IPS-NIHi11 (cell line): Measurements from ENCODE around the gene PXDC1.

Experiments
- DNase-seq: peaks from one replicate; pipeline ENCODE4 v3.0.0; 2012; ENCODE audit warnings: mixed read lengths, low spot score

Gene PXDC1

GRCh38 chr6:3746696-3747095, 4.8 kb downstream of the PXDC1 start:
- no peak for DNase-seq

DNA sequence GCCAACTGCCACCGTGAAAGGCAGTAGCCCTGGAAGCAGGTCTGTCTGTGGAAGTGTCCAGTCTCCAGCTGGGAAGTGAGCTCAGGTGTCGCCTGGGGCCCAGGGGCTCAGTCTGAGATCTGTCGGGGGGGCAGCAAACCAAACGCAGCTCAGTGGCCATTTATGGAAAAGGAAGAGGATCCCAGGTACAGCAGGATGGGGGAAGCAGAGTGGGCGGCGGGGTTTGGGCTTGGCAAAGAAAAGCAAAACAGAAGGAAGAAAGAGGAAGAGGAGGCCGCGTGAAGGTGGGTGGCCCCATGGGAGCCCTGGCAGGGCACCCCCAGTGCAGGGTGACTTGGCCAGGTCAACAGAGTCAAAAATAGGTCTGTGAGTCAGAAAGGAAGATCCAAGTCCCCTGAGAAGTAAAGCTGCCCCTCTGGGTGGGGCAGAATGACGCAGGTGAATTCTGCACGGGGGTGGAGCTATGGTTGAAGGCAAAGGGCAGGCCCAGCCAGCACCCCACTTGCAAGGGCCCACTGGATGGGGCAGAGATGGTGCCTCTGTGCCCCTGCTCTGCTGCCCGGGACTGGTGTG, 5.3 kb downstream of the PXDC1 start:
- DNase-seq: no peak

DNA sequence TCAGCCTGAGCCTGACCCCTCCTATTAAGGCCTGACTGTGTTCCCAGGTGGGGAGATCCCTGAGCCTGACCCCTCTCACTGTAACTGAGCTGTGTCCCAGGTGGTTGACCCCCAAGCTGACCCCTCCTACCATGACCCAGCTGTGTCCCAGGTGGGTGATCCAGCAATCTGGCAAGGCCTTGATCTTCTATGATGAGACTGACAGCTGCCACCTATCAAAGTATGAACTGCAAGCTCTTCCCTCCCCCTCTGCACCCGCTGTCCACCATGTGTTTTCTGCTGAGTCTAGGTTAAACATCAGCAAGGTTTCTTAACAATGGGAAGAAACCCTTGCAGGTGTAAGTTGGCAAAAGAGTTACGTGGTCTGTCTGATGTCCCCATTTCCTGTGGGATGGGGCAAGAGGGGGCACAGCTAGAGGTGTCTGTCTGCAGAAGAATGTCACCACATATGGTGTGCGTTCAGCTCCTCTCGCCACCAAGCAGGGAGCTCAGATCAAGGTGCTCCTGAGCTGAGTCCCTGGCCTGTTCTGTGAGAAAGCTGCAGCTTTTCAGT, 5.9 kb downstream of the PXDC1 start:
- no peak for DNase-seq

DNA sequence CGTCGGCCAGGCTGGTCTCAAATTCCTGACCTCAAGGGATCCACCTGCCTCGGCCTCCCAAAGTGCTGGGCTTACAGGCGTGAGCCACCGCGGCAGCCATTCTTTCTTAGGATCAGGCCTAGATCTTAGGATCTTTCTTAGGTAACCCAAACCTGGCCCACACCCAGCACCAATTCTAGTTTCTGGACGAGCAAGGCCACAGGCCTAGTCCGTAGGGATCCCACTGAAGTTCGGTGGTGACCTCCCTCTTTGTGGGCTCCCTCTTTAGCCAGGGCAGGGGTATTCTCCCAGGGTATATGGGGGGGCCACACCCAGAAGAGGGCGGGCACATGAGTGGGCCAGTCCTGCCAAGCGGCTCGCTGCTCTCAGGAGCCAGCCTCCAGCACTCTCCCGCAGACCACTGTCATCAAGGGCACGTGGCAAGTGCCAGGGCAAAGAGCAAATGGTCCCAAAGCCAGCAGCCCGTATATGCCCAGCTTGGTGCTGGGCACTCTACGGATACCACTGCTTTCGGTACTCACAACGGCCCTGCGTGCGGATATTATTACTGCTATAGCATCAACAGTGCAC, 6.5 kb downstream of the PXDC1 start:
- no peak for DNase-seq

DNA sequence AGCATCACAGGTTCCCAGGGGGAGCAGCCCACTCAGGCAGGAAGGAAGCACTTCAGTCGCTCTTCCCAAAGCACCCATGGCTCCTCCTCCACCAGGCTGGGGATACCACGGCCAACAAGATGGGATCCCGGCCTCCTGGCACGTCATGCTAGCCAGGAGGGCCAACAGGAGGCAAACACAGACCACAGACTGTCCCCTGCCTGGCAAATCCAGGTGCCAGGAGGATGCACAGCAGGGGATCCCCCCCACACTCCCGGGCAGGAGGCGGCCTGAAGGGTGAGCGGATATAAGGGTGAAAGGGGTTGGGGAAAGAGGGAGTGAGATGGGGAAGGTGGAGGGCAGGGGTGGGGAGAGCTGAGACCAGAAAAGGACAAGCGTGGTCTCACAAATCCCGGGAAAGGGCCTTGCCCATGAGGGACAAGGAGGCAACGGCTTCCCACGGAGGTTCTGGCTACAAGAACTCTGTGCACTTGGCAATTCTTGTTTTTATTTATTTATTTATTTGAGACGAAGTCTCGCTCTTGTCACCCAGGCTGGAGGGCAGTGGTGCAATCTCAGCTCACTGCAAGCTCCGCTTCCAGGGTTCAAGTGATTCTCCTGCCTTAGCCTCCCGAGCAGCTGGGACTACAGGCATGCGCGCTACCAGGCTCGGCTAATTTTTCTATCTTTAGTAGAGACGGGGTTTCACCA, 7.2 kb downstream of the PXDC1 start:
- DNase-seq: no peak

DNA sequence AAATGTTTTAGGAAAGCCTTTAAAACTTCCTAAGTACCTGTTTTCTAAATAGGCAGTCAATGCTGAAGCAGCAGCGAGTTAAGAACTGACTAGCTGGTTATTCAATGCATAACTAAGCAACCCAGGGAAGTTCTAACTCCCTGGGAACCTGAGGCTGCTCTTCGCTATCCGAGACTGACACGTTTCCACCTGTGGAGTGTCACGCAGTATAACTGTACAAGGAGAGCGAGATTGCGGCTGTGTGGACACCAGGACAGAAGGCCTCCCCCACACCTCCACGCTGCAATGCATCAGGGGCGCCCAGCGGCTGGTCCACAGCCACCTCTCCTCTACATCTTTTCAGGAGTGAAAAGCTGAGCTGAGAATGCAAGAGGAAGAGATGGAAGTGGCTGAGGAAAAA, 8.0 kb downstream of the PXDC1 start:
- DNase-seq: no peak

- DNase-seq: peak; percentile 85
These were observed 8.8 kb downstream of the PXDC1 start for GRCh38 chr6:3742426-3743344.

DNA sequence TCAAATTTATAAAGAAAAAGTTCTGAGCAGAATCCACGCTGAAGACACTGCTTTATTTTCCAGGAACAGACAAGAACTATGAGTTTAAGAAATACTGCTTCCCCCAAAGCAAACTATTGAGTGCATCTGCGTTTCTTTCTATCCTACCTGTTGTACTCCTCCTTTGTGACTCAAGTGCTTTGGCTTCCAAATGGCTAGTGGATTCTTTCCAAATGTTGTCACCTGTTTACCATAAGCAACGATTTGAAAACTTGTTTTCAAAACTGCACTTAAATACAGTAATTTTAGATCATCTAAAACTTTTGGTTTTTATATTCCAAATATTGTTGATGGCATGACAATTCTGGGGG, 9.5 kb downstream of the PXDC1 start:
- no peak for DNase-seq

GRCh38 chr6:3741477-3741871, 10.0 kb downstream of the PXDC1 start:
- DNase-seq: no peak

DNA sequence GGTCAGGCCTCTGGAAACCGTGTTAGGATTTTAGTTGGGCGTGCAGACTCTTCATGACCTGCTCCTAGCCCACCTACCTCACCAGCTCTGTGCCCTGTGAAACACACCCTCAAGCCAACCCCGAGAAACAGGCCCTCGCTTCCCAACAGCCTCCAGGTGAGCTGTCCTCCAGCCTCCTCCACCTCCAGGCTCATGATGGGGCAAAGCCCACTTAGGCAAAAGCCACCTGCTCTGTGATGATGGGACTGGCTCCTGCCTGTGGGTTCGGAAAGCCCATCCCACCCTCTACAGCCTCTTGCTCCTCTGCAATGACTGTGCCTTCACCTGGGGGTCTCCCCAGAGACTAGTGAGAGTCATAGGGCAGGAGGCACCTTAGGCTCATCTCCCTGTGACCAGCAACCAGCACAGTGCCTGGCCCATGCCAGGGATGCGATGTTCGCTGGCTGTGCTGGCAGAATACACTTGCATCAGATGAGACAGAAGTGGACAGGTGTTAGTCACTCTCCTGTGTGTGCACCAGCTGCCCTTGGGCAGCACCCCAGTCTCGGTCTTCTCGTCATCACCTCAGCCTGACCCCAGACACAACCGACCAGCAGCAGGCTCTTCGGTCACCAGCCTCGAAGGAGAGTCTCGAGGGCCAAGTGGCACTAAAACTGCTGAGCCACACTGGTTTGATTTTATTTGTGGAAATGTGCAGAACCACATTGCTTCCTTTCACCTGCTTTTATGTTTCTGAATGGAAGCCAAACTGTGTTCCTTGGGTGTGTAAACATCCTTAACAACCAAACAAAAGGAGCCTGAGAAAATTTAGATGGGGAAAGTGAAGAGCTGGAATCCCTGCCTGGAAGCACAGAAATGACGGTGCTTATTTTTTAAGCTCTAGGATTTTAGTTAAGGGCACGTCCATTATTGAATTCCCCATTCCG, 10.7 kb downstream of the PXDC1 start:
- no peak for DNase-seq

DNA sequence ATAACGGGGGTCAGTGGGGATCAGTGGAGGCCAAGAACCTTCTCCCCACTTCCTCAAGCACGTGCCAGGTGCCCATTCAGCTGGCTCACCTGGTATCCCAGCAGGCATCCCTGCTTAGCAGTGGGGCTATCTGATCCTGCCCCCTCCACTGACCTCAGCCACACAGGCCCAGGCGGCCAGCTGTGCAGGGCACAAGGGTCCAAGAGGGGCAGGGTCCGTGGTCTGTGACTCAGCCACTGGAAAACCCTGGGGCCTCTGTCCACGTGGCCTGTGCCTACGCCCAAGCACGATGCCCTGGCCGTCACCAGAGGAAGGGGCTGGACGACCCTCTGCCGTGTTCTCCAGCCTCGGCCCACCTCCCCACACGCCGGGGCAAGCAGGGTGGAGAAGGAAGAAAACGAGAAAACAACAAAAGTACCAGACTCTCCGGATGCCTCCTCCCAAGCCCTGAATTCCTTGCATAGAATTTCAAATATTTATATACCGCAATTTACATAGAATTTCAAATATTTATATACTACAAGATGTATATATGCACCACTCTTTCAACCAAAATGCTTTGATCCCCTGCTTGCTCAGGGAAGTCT, 12.1 kb downstream of the PXDC1 start:
- DNase-seq: no peak

DNA sequence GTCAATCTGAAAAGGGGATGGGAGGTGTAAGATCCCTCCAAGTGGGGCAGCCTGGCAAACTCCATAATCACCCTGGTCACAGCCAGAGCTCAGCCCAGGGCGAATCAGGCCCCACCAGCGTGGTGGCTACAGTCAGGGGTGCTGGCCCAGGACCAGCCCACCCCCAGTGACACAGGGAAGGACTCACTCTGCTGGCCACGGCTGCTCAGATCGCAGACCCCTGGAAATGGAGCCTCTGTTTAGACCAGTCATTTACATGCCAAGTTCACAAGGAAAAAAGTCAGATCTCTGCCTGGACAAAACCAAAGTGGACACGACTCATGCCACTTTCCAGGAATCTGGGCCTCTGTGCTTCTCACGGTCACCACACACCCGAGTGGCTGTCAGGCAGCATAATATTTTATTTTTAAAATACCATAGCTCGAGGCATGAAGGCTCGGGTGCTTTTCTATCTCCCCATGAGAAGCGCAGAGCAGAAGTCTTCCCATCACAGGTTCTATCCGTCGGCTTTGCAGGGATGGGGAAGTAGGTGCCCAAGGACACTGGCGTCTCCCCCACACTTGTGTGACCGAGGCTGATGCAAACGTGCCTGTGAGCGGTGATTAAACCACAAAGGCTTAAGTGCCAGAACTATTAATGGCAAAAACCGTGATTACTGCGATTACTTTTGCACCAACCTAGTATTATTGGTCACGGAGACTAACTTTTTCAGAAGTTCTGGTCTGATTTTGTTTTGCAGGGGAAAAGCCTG, 13.0 kb downstream of the PXDC1 start:
- DNase-seq: no peak

- DNase-seq: no peak
These were observed 13.7 kb downstream of the PXDC1 start for GRCh38 chr6:3737831-3738210.

GRCh38 chr6:3737149-3737830, 14.2 kb downstream of the PXDC1 start:
- DNase-seq: no peak

- DNase-seq: no peak
These were observed 16.4 kb downstream of the PXDC1 start for GRCh38 chr6:3735029-3735605.

DNA sequence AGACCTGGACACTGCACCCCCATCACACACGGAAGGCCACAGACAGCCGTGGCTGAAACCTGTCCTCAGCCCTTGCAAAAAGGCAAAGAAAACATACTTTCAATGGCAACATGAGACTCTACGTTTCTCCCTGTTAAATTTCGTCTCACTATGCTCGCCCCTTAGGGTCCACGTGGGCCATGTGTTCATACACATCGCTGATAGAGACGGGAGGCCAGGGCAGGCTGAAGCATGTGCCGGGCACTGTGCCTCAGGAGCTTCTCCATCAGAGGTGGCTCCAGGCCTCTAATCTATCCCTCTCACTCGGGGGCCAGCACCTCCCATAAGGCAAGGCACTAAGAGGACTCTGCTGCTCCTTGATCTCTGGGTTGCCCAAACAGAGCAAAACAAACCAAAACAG, 17.5 kb downstream of the PXDC1 start:
- DNase-seq: no peak

GRCh38 chr6:3733321-3733925, 18.1 kb downstream of the PXDC1 start:
- no peak for DNase-seq

- DNase-seq: peak; percentile 81
These were observed 19.0 kb downstream of the PXDC1 start for GRCh38 chr6:3732345-3733141.
